HG02852 (cell line): ENCODE data around the gene UNC119B.

Experiments used
- ATAC-seq: cut with Tn5 transposase; IDR thresholded peaks from one replicate; pipeline ENCODE4 v1.9.1; 2021; ENCODE audit warnings: mild to moderate bottlenecking, moderate library complexity; ENCODE audit not compliant: unreplicated experiment

UNC119B gene

DNA sequence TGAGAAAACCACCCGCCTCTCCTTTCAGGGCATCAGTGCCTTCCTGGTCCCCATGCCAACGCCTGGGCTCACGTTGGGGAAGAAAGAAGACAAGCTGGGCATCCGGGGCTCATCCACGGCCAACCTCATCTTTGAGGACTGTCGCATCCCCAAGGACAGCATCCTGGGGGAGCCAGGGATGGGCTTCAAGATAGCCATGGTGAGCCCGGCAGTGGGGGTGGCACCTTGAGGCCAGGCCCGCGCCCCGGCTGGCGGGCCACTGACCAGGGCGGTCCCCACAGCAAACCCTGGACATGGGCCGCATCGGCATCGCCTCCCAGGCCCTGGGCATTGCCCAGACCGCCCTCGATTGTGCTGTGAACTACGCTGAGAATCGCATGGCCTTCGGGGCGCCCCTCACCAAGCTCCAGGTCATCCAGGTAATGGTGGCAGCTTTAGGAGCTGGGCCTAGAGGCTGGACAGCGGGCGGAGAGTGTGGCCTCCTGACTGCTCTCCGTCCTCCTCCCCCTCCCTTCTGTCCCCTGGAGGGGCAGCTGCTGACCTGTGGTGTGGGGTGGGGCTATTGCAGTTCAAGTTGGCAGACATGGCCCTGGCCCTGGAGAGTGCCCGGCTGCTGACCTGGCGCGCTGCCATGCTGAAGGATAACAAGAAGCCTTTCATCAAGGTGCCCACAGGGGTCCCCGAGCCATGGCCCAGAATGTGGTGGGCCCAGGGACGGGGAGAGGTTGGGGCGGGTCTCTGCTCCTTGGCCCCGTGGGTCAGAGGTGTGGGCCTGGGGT is 28.2 kb downstream of the UNC119B start:
- ATAC-seq: no peak

DNA sequence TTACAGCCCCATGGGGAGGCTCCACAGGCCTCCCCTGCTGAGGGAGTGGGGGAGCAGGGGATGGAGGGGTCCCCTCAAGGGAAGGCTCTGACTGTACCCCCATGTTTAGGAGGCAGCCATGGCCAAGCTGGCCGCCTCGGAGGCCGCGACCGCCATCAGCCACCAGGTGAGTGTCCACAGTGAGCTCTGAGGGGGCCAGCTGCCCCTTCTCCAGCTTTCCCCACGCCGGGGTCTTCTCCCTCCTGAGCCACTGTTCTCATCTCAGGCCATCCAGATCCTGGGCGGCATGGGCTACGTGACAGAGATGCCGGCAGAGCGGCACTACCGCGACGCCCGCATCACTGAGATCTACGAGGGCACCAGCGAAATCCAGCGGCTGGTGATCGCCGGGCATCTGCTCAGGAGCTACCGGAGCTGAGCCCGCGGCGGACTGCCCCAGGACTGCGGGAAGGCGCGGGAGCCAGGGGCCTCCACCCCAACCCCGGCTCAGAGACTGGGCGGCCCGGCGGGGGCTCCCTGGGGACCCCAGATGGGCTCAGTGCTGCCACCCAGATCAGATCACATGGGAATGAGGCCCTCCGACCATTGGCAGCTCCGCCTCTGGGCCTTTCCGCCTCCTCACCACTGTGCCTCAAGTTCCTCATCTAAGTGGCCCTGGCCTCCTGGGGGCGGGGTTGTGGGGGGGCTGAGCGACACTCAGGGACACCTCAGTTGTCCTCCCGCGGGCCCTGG is 28.9 kb downstream of the UNC119B start:
- ATAC-seq: no peak

DNA sequence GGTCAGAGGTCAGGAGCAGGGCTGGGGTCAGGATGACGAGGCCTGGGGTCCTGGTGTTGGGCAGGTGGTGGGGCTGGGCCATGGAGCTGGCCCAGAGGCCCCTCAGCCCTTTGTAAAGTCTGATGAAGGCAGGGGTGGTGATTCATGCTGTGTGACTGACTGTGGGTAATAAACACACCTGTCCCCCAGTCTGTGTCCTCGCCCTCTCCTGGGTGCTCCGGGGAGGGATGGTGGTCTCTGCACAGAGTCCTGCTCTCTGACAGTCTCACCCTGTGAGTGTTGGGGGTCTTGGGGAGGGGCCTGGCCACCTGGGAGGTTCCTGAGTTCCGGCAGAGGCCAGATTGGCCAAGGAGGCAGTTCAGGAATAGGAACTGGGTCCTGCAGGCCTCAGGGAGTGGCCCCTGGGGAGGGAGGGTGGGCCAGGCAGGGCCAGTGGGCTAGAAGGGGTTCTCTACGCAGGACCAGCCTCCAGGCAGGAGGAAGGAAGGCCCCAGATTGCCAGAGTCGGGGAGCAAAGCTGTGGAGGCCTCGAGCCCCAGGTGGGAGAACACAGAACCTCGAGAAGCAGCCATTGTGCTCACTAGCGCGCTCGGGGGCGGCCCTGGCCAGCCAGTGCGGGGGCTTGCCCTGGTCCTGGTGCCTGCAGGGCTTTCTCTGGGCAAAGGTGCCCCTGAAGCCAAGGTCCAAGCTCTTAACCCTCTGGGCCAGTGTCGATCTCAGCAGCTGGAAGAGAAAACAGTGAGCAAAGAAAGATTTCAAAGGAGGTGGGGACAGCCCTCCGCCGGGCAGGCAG is 29.8 kb downstream of the UNC119B start:
- no peak for ATAC-seq

DNA sequence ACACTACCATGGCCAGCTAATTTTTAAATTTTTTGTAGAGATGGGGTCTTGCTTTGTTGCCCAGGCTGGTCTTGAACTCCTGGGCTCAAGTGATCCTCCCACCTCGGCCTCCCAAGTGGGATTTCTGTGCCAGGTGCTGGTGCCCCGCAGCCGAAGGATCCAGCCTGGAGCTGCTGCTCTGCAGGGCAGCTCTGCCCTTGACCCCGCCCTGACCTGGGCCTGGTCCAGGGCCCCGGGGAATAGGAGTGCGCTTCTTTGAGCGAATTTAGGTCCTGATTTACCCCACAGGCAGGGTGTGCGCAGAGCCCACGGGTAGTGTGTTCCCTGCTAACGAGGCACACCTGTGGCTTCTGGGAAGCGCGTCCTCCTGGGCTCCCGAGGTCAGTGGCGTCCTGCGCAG is 30.6 kb downstream of the UNC119B start:
- ATAC-seq: no peak

DNA sequence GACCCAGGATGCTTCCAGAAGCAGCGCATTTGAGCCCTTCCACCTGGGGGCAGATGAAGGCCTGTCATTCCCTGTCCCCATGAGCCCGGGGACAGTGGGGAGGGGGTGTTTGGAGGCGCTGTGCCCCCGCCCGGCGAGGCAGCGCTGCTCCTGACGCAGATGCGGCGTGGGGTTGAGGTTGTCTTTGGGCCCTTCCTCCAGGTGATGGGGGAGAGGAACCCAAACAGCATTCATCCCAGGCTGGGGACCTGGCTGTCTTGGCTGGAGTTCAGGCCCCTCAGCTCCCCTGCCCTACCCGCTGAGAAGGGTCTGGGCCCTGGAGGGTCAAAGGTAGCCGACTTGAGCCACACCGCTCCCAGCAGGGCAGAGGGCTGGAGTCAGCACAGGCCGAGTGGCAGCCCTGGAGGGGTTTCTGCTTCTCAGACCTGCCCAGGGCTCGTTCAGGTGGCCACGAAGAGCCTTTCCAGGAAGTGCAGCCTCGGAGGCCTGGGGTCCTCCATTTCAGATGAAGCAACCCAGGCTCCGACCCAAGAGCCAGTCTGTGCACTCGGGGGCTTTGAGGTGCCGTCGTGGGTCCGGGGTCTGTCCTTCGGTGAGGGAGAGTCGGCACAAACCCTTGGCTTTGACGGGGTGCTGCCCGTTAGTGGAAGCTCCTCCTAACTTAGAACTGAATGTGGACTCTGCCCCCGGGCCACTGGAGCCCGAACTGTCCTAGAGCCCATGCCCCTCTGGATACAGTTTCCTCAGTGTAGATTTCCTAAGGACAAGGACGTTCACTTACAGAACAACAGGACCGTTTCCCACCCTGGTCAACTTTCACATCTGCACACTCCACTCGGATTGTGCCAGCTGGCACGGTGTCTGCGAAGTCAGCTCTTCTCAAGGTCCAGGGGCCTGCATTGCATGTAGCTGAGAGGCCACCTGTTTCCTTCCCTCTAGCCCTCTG is 31.5 kb downstream of the UNC119B start:
- ATAC-seq: no peak

DNA sequence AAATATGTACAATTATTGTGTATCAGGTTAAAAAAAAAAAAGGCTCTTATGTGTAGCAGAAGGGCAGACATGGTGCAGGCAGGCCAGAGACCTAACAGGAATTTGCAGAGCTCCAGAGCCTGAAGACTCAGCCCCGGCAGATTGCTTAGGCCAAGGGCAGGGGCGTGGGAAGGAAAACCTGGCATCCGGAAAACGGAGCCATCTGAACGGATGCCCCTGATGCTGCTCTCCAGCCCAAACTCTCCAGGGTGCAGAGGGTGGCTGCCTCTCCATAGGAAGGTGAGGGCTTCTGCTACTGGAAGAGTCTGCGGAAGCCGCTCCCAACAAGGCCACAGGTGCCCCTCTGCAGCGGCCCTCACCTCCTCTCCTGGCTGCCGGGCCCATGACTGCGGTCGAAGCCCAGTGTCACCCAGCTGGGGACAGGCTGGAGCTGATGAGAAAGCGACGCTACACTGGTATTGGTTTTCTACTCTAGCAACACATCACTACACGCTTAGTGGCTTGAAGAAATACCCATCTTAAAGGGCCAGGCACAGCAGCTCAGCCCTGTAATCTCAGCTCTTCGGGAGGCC is 34.8 kb downstream of the UNC119B start:
- no peak for ATAC-seq

DNA sequence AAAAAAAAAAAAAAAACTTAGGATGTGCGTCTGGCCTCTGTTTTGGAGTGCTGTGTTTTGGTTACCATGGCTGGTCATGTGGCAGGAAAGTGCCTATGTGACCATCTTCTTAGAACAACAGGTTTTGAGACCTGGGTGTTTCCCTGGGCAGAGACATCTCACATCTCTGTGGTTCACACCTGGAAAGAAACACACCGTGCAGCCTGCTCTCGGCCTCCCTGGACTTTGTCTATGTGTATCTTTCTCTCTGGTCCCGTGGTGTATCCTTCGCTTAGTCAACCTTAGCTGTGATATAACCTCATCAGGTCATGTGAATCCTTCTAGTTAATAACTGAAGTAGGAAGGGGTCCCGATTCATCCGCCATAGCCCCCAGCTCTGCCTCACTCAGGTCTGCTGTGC is 38.0 kb downstream of the UNC119B start:
- ATAC-seq: no peak

DNA sequence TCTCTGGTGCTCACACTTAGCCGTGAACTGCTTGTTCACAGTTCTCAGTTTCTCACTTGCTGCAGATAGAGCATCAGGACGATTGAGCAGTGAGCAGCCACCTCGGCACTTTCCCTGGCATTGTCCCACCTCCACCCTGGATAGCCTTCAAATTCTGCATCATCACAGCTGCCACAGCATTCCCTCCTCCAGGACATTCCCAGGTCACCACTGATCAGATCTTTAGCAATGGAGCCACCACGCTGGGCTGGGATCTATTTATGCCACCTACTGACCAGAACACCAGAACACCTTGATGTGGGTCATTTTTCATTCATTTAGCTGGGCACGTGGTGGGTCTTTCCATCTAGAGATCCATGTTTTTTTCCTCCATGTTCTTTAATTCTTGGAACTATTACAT is 39.0 kb downstream of the UNC119B start:
- no peak for ATAC-seq

DNA sequence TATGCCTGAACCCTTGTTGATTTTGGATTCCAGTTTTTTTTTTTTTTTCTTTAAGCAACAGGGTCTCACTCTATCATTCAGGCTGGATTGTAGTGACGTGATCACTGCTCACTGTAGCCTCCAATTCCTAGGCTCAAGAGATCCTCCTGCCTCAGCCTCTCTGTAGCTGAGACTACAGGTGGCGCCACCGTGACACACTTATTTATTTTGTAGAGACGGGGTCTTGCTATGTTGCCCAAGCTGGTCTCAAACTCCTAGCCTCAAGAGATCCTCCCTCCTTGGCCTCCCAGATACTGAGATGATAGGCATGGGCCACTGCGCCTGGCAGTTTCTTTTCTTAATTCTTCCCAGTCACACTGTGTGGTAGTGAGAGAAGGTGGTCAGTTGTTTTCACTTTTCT is 40.5 kb downstream of the UNC119B start:
- ATAC-seq: no peak

DNA sequence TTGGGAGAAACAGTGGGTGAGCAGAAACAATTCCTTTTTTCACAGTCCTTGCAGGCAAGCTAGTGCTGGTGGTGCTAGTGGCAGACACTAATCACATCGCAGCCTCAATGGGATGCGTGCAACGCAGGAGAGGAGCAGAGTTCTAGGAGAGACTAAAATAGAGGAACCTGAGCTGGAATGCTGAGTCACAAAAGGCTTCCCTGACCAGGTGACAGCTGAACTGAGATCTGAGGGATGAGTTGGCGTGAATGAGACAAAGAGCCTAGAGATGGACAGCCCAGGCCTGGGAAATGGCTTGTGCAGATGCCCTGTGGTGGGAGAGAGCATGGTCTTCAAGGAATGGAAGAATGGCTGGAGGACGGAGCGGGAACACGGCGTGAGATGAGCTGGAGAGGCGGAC is 41.1 kb downstream of the UNC119B start:
- ATAC-seq: no peak

DNA sequence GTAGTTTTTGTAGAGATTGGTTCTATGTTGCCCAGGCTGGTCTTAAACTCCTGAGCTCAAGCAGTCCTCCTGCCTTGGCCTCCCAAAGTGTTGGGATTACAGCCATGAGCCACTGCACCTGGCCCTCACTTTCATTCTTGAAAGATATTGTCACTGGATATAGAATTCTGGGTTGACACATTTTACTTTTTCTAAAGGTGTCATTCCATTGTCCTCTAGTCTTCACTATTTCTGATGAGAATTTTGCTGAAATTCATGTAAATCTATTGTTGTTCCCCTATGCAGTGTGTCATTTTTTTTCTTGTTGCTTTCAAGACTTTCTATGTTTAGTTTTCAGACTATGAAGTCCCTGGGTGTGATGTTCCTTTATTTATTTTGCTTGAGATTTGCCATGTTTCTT is 44.5 kb downstream of the UNC119B start:
- no peak for ATAC-seq

DNA sequence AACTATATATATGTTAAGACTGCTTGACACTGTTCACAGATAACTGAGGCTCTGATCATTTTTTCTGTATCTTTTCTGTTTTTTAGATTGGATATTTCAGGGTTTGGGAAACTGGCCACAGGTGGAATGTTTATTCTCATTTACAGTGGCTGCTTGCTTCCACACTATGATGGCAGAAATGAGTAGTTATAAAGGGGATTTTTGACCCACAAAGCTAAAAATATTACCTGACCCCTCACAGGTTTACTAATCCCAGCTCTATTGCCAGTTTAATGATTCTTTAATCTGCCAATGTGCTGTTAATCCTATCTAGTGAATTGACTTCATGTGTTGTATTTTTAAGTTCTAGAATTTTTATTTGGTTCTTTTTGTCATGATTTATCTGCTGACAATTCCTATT is 45.0 kb downstream of the UNC119B start:
- no peak for ATAC-seq

DNA sequence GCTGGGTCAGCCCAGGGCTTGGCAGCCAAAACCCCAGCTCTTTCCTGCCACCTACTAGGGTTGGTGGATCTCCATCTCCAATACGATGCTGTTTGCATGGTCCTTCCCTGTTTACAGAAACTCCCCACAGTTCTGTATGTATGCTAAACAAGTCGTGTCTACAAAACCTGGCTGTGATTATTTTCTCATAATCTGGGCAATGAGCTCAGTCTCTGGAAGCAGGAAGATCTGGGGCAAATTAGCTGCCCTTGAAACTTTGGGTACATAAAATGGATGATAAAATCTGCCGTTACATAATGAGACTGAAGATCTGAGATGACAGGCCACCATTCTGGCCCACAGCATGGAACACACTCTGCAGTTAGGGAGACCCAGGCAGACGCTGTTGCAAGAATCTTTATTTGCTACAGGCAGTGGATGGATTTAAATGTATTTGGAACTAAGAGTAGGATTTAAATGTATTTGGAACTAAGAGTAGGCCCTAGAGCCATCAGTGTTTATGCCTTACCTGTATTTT is 47.0 kb downstream of the UNC119B start:
- ATAC-seq: no peak

DNA sequence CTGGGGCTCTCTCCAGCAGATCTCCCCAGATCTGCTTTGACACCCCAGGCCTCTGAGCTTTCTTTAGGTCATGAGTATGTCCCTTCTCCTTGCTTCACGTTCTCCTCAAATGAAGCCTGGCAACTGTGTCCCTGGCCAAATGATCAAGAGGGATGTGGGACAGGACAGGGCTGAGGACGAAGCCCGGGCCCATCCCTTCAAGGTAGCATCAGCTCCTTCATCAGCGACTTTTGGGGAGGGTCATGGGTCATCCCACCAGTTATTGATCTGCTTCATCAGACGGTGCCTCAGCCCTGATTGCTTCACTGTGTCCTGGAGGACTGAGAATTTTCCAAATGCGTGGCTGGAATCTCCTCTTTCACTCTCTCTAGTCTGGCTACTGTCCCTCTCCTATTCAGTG is 47.7 kb downstream of the UNC119B start:
- ATAC-seq: no peak

DNA sequence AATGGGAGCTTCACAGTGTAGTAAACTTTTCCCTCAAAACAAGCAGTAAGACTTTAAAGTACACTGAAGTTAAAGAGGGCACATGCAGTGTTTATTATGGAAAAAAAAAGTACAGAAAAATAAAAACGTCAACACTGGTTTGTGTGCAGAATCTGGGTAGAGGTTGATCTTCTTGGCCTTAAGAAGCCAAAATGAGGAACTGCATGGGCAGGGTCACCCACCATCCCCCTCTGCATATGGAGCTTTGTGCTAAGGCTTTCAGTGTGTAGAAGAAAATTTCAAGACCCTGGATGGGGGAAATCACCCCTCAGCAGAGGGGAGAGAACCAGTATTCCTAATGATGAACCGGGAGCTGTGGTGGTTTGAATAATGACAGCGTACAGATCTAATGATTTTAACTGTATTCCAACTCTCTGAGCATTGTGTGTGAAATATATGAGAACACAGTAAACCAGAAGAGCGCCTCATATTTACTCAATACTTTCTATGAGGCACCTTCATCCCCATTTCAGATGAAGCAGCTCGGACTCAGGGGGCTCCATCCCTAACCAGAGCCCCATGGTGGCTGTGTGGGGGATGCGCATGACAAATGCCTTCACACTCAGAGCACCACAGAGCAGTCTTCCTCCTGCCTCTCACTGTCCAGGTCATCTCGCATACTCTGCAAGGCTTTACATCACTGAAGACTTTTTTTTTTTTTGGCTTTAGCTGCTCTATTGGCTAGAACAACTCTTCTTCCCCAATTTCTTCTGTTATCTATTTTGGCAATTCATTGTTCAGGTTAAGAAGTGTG is 48.7 kb downstream of the UNC119B start:
- no peak for ATAC-seq

DNA sequence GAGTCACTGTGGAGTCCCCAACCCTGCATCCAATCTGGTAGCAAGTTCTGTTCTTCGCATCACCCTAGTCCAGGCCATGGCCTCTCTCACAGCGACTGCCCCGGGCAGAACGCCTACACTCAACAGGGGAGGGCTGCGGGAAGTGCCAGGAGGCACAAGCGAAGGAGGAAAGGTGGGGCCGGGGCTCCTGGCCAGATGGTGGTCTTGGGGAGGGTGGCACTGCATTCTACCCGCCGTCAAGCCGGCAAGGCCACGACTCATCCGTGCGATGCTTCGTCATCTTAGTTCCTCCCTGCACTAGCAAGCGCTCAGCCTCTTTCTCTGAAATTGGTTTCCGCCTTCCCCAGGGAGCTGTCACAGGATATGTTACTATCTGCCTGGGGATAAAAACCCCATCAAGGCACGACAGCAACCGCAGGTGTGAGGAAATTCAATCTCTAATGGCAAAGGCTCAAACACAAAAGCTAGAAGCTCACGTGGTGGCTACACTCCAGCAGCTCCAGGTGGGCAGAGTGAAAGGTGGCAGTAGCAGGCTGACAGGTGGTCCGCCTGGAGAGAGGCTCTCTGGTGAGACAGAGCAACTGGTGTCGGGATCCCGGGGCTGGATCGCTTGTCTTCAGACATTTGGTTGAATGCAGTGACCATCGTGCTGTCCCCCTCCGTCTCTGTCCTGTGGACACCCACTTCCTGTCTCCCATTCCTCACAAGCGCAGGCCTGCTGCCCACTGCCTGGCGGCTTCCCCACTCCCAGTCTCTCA is 49.5 kb downstream of the UNC119B start:
- no peak for ATAC-seq

DNA sequence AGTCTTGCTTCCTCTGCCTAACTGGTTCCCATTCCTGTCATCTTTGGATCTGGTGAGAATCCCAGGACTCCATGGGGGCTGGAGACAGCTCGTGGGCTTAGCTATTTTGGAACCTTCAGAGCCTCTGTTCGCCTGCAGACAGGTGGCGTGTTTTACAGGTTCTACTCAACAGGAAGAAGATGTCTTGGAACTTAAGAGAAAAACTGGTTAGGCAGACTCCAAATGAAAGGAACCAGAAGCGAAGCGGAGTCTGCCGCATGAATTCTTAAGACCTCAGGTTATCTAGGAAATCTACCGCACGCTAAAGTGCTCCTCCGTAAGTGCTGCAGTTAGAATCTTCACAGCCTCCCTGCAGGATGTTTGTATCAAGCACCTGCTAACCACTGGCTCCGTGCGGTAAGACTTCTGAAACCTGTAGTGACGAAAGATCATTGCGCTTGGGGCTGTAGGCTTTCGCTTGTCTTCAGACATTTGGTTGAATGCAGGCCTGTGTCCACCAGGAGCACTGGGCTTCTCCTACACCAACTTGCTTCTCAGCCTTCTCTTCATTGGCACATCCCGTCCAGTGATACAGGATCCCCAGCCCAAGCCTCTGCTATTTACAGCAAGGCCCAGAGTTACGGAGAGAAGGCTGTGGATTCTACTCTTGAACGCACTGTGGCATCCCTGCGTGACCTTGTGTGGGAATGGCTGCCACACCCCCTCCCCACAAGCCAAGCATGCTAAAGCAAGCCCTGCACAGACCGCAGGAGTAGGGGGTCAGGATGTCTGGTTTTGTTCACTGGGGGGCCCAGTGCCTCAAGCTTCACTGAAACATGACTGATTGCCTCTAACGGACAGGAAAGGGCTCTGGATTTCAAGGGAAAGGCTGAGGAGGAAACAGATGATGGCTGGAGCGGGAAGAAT is 50.3 kb downstream of the UNC119B start:
- no peak for ATAC-seq
